T-helper 1 cell treated with Interleukin-12 subunit alpha and Interleukin-12 subunit beta and Interleukin-4 antibody, amounts not matched to agents 30 ng/mL and 1 ng/mL, for 36 hours (primary cell): Measurements from ENCODE around the gene NKAPL. TPM values are rescaled to one million over a fixed set of nuclear protein-coding genes. Genes with fewer than 3 reads are reported as not detected.
"Not testable (repeated sequence)": the region's sequence is repeated elsewhere in the genome, so short reads cannot be mapped to it uniquely, and the experiment has no call there.

Experiments used
- intact Hi-C: fragments of 100-400 bp; cut with micrococcal nuclease; formaldehyde crosslinking; loops from one replicate; pipeline ENCODE4 v1.15.1; 2024
- total RNA-seq: library from RNA; stranded (reverse); gene quantifications from 2 replicates; pipeline ENCODE4 v1.2.3, GENCODE V29; 2022

The NKAPL gene
- total RNA-seq, 1 donor from 2014 or later: 0.17 TPM

GRCh38 chr6:28291573-28291972 is 32.5 kb downstream of the NKAPL start:
- intact Hi-C loops: no loop called here

- intact Hi-C loops: no loop called here
Observed at GRCh38 chr6:28295326-28295725, 36.2 kb downstream of the NKAPL start.

- intact Hi-C loops: no loop called here
Observed at GRCh38 chr6:28296520-28297060, 37.5 kb downstream of the NKAPL start.

GRCh38 chr6:28303570-28303969 is 44.5 kb downstream of the NKAPL start:
- intact Hi-C loops: no loop called here

GRCh38 chr6:28306363-28306762 is 47.3 kb downstream of the NKAPL start:
- intact Hi-C loops: not testable (repeated sequence)

Other genes with a start within 250 kb of the NKAPL start
- 0.29 and 0.44 TPM in 2 replicates for gene ZNF165, start 178.7 kb upstream of the NKAPL start, total RNA-seq
- 6.3 and 6.6 TPM in 2 replicates for gene ZSCAN16, start 134.7 kb upstream of the NKAPL start, total RNA-seq
- 19.6 and 21.0 TPM in 2 replicates for gene ZKSCAN8, start 117.4 kb upstream of the NKAPL start, total RNA-seq
- 5.8 and 6.4 TPM in 2 replicates for gene ZSCAN9, start 34.0 kb upstream of the NKAPL start, total RNA-seq
- gene ZKSCAN4, start 7.0 kb upstream of the NKAPL start, total RNA-seq: 7.3 and 8.5 TPM in 2 replicates
- 9.6 and 9.9 TPM in 2 replicates for gene ZSCAN26, start 7.8 kb downstream of the NKAPL start, total RNA-seq
- gene PGBD1, start 22.3 kb downstream of the NKAPL start, total RNA-seq: 1.9 and 2.2 TPM in 2 replicates
- 0.56 and 1.3 TPM in 2 replicates for gene ZSCAN31, start 76.9 kb downstream of the NKAPL start, total RNA-seq
- gene ZKSCAN3, start 90.7 kb downstream of the NKAPL start, total RNA-seq: 4.2 and 5.0 TPM in 2 replicates
- 5.6 and 6.2 TPM in 2 replicates for gene ZSCAN12, start 140.4 kb downstream of the NKAPL start, total RNA-seq
- 1.6 and 2.5 TPM in 2 replicates for gene ZSCAN23, start 184.2 kb downstream of the NKAPL start, total RNA-seq